WTC11 (cell line): Measurements from ENCODE around the gene STX8. TPM values are rescaled to one million over a fixed set of nuclear protein-coding genes. Genes with fewer than 3 reads are reported as not detected.

ENCODE experiments used
- ATAC-seq: fragments of 200-7000 bp; cut with Tn5 transposase; 2 replicates; pipeline ENCODE4 v1.10.0; 2021; ENCODE audit warnings: mild to moderate bottlenecking, moderate library complexity
- CTCF ChIA-PET: fragments of 300-600 bp; sonication (Branson Sonifier 250); formaldehyde crosslinking; loops from one replicate; lab custom pipeline; 2021; ENCODE audit warnings: antibody characterized with exemption; lab: Charles Lee
- POLR2A ChIA-PET: fragments of 350-600 bp; sonication (Branson Sonifier 250); formaldehyde crosslinking; loops from one replicate; lab custom pipeline; 2021; ENCODE audit warnings: antibody characterized with exemption; lab: Charles Lee
- DNase-seq: peaks from one replicate; pipeline ENCODE4 v3.0.0; 2021; ENCODE audit warnings: low spot score
- H3K27ac Mint-ChIP-seq: 2 replicates; pipeline ENCODE4 v1.8.0; 2021; ENCODE audit warnings: mixed read lengths
- H3K27me3 Mint-ChIP-seq: 2 replicates; pipeline ENCODE4 v1.8.0; 2021; ENCODE audit warnings: low read depth, mild to moderate bottlenecking, moderate library complexity, mixed read lengths
- H3K36me3 Mint-ChIP-seq: 2 replicates; pipeline ENCODE4 v1.8.0; 2021; ENCODE audit warnings: mixed read lengths
- H3K4me1 Mint-ChIP-seq: 2 replicates; pipeline ENCODE4 v1.8.0; 2022; ENCODE audit warnings: mixed read lengths
- H3K4me3 Mint-ChIP-seq: 2 replicates; pipeline ENCODE4 v1.8.0; 2021; ENCODE audit warnings: mild to moderate bottlenecking, moderate library complexity, mixed read lengths
- H3K9me3 Mint-ChIP-seq: 2 replicates; pipeline ENCODE4 v1.8.0; 2021; ENCODE audit warnings: mixed read lengths
- AFF4 ChIP-seq: sonication (generic); formaldehyde crosslinking; IDR thresholded peaks from 2 replicates; pipeline ENCODE4 v1.8.1; 2023; ENCODE audit warnings: mild to moderate bottlenecking, missing genetic modification reagents, borderline replicate concordance
- AR ChIP-seq: fragments of 250-450 bp; sonication (Bioruptor Pico); IDR thresholded peaks from 2 replicates; pipeline ENCODE4 v1.9.0; 2021; ENCODE audit warnings: mild to moderate bottlenecking
- ATF2 ChIP-seq: sonication (generic); formaldehyde crosslinking; IDR thresholded peaks from 2 replicates; pipeline ENCODE4 v1.8.1; 2022; ENCODE audit warnings: low read depth, missing genetic modification reagents, borderline replicate concordance
- CREM ChIP-seq: sonication (generic); formaldehyde crosslinking; IDR thresholded peaks from 2 replicates; pipeline ENCODE4 v1.8.1; 2022; ENCODE audit warnings: mild to moderate bottlenecking, missing genetic modification reagents, moderate library complexity
- E2F4 ChIP-seq: sonication (generic); formaldehyde crosslinking; IDR thresholded peaks from 2 replicates; pipeline ENCODE4 v1.8.1; 2022; ENCODE audit warnings: low read depth, mild to moderate bottlenecking, moderate library complexity, missing genetic modification reagents, borderline replicate concordance
- ESRRA ChIP-seq: sonication (generic); formaldehyde crosslinking; IDR thresholded peaks from 2 replicates; pipeline ENCODE4 v1.8.1; 2022; ENCODE audit warnings: mild to moderate bottlenecking, missing genetic modification reagents, borderline replicate concordance
- ETV6 ChIP-seq: sonication (generic); formaldehyde crosslinking; IDR thresholded peaks from 2 replicates; pipeline ENCODE4 v1.8.1; 2022; ENCODE audit warnings: mild to moderate bottlenecking, missing genetic modification reagents
- FOXK1 ChIP-seq: sonication (generic); formaldehyde crosslinking; IDR thresholded peaks from 2 replicates; pipeline ENCODE4 v1.8.0; 2022; ENCODE audit warnings: mild to moderate bottlenecking, moderate library complexity, missing genetic modification reagents
- FOXP1 ChIP-seq: sonication (generic); formaldehyde crosslinking; IDR thresholded peaks from 2 replicates; pipeline ENCODE4 v1.8.0; 2022; ENCODE audit warnings: missing genetic modification reagents, mild to moderate bottlenecking, moderate library complexity, borderline replicate concordance
- GRHL2 ChIP-seq: fragments of 250-450 bp; sonication (Bioruptor Pico); IDR thresholded peaks from 2 replicates; pipeline ENCODE4 v1.8.0; 2022; ENCODE audit warnings: mild to moderate bottlenecking, moderate library complexity; ENCODE audit not compliant: insufficient replicate concordance, severe bottlenecking
- GTF2I ChIP-seq: fragments of 250-450 bp; sonication (Bioruptor Pico); conservative IDR thresholded peaks from 2 replicates; pipeline ENCODE4 v1.4.0; 2021; ENCODE audit warnings: mild to moderate bottlenecking
- MAX ChIP-seq: sonication (generic); formaldehyde crosslinking; IDR thresholded peaks from 2 replicates; pipeline ENCODE4 v1.8.0; 2022; ENCODE audit warnings: mild to moderate bottlenecking, missing genetic modification reagents
- NFATC4 ChIP-seq: fragments of 250-450 bp; sonication (Bioruptor Pico); IDR thresholded peaks from 2 replicates; pipeline ENCODE4 v1.9.0; 2021; ENCODE audit warnings: mild to moderate bottlenecking
- NFE2L1 ChIP-seq: sonication (generic); formaldehyde crosslinking; IDR thresholded peaks from 2 replicates; pipeline ENCODE4 v1.8.1; 2023; ENCODE audit warnings: missing genetic modification reagents
- NR2C2 ChIP-seq: sonication (generic); formaldehyde crosslinking; IDR thresholded peaks from 2 replicates; pipeline ENCODE4 v1.8.0; 2022; ENCODE audit warnings: mild to moderate bottlenecking, missing genetic modification reagents
- PRRX2 ChIP-seq: fragments of 250-450 bp; sonication (Bioruptor Pico); IDR thresholded peaks from 2 replicates; pipeline ENCODE4 v1.8.0; 2021; ENCODE audit warnings: mild to moderate bottlenecking
- SP1 ChIP-seq: sonication (generic); formaldehyde crosslinking; conservative IDR thresholded peaks from 2 replicates; pipeline ENCODE4 v1.8.1; 2022; ENCODE audit warnings: missing genetic modification reagents
- TP53 ChIP-seq: sonication (generic); formaldehyde crosslinking; IDR thresholded peaks from 2 replicates; pipeline ENCODE4 v1.8.1; 2023; ENCODE audit warnings: mild to moderate bottlenecking, missing genetic modification reagents
- ZMAT4 ChIP-seq: fragments of 250-450 bp; sonication (Bioruptor Pico); IDR thresholded peaks from 2 replicates; pipeline ENCODE4 v1.9.0; 2021; ENCODE audit warnings: mild to moderate bottlenecking
- ZNF219 ChIP-seq: sonication (generic); formaldehyde crosslinking; IDR thresholded peaks from 2 replicates; pipeline ENCODE4 v1.8.0; 2023; ENCODE audit warnings: missing genetic modification reagents, mild to moderate bottlenecking, borderline replicate concordance
- ZNF416 ChIP-seq: fragments of 250-450 bp; sonication (Bioruptor Pico); IDR thresholded peaks from 2 replicates; pipeline ENCODE4 v1.9.0; 2021; ENCODE audit warnings: mild to moderate bottlenecking, inconsistent platforms
- ZNF512 ChIP-seq: sonication (generic); formaldehyde crosslinking; IDR thresholded peaks from 2 replicates; pipeline ENCODE4 v1.8.1; 2022; ENCODE audit warnings: missing genetic modification reagents, borderline replicate concordance
- total RNA-seq: library from RNA; stranded (reverse); gene quantifications from 3 replicates; pipeline ENCODE4 v1.2.3, GENCODE V29; 2021

The STX8 gene
- total RNA-seq, 1 experiment from 2014 or later: 39.9 TPM

- ATAC-seq: no peak
- no peak overlapping the region for H3K4me3 Mint-ChIP-seq
- no peaks in the 10 kb centered on the region for H3K36me3 Mint-ChIP-seq
- no peak for DNase-seq
- no peaks in the 10 kb centered on the region for H3K4me1 Mint-ChIP-seq
- POLR2A ChIA-PET: no interaction called here
- H3K27ac Mint-ChIP-seq: no peak overlapping the region
- H3K27me3 Mint-ChIP-seq: no peaks in the 10 kb centered on the region
- TF ChIP-seq AFF4 (no peak), GTF2I (no peak), SP1 (CRISPR knock-in tag) (no peak), GRHL2 (CRISPR knock-in tag) (no peak), NFE2L1 (CRISPR knock-in tag) (no peak), ZNF416 (CRISPR knock-in tag) (no peak), ESRRA (CRISPR knock-in tag) (no peak), ZNF512 (CRISPR knock-in tag) (no peak)
- CTCF ChIA-PET: interaction anchor here (0.6 kb wide), 1 partner anchor 69 kb away, joined by 3 read pairs; no protein-coding TSS in a partner anchor
- H3K9me3 Mint-ChIP-seq: no peaks in the 10 kb centered on the region
Observed at GRCh38 chr17:9231449-9232154, 344.0 kb downstream of the STX8 start.

- POLR2A ChIA-PET: no interaction called here
- H3K4me1 Mint-ChIP-seq: no peaks in the 10 kb centered on the region
- TF ChIP-seq TP53 (CRISPR knock-in tag): no peak
- no peak for TF ChIP-seq ETV6 (CRISPR knock-in tag)
- TF ChIP-seq PRRX2 (CRISPR knock-in tag): no peak
- no peak for TF ChIP-seq AR (CRISPR knock-in tag)
- no peak for TF ChIP-seq FOXP1 (CRISPR knock-in tag)
- TF ChIP-seq ZNF416 (CRISPR knock-in tag): no peak
- TF ChIP-seq ESRRA (CRISPR knock-in tag): no peak
- TF ChIP-seq NR2C2 (CRISPR knock-in tag): no peak
- no peak for TF ChIP-seq MAX (CRISPR knock-in tag)
- TF ChIP-seq SP1 (CRISPR knock-in tag): no peak
- no peak for TF ChIP-seq E2F4 (CRISPR knock-in tag)
- no peak for TF ChIP-seq FOXK1 (CRISPR knock-in tag)
- no peak for TF ChIP-seq NFATC4 (CRISPR knock-in tag)
- TF ChIP-seq ATF2 (CRISPR knock-in tag): no peak
- TF ChIP-seq ZNF219 (CRISPR knock-in tag): no peak
- no peak for TF ChIP-seq CREM
- TF ChIP-seq ZMAT4 (CRISPR knock-in tag): no peak
- H3K4me3 Mint-ChIP-seq: no peak overlapping the region
- H3K36me3 Mint-ChIP-seq: no peaks in the 10 kb centered on the region
- H3K27ac Mint-ChIP-seq: no peak overlapping the region
- no peaks in the 10 kb centered on the region for H3K9me3 Mint-ChIP-seq
- CTCF ChIA-PET: interaction anchor here (1.4 kb wide), 1 partner anchor 68 kb away, joined by 4 read pairs; no protein-coding TSS in a partner anchor
- DNase-seq: no peak
- no peak for ATAC-seq
- no peaks in the 10 kb centered on the region for H3K27me3 Mint-ChIP-seq
Observed at GRCh38 chr17:9230861-9231260, 344.8 kb downstream of the STX8 start.
